C4-2B (cell line): ENCODE data around the gene KRT80.

Experiments used
- H3K27ac ChIP-seq: fragments of 450-650 bp; 2 replicates; pipeline ENCODE4 v1.5.1; 2017
- ZFX ChIP-seq: fragments of 450-650 bp; IDR thresholded peaks from 2 replicates; pipeline ENCODE4 v1.6.1; 2017
- TF ChIP-seq, protein P1 (sequence below): fragments of 450-650 bp; conservative IDR thresholded peaks from 2 replicates; pipeline ENCODE4 v1.5.1; 2017; ENCODE audit warnings: mild to moderate bottlenecking

Gene KRT80

GRCh38 chr12:52126605-52127578, 64.9 kb downstream of the KRT80 start:
- H3K27ac ChIP-seq: peak overlapping the region; percentile 99
- TF ChIP-seq, protein P1, sequence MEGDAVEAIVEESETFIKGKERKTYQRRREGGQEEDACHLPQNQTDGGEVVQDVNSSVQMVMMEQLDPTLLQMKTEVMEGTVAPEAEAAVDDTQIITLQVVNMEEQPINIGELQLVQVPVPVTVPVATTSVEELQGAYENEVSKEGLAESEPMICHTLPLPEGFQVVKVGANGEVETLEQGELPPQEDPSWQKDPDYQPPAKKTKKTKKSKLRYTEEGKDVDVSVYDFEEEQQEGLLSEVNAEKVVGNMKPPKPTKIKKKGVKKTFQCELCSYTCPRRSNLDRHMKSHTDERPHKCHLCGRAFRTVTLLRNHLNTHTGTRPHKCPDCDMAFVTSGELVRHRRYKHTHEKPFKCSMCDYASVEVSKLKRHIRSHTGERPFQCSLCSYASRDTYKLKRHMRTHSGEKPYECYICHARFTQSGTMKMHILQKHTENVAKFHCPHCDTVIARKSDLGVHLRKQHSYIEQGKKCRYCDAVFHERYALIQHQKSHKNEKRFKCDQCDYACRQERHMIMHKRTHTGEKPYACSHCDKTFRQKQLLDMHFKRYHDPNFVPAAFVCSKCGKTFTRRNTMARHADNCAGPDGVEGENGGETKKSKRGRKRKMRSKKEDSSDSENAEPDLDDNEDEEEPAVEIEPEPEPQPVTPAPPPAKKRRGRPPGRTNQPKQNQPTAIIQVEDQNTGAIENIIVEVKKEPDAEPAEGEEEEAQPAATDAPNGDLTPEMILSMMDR: no peak
- peak; percentile 36; the same call in 1 of the 2 replicates for TF ChIP-seq ZFX

DNA sequence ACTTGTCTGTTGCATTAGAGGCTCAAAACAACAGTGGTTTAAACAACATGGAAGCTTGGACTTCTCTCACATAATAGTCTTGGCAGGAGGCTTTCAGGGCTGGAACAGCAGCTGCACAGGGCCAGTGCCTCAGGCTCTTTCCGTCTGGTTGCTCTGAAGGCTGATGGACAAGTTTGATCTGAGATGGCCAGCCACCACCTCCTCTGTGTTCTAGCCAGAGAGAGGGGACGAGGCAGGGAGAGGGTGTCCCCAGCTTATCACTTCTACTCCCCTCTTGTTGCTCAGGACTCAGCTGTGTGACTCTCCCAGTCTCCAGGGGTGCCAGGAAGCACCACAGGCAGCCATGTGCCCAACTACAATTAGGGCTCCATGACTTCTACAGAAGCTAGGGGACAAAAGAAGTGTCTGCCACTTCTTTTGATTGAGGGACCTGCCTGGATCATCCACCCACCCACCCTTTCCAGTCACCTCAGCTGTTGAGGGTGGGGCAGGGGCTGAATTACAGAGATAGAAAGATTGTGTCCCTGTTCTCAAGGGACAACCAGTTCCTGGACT, 65.7 kb downstream of the KRT80 start:
- H3K27ac ChIP-seq: peak overlapping the region; percentile 99
- no peak for TF ChIP-seq ZFX
- TF ChIP-seq, protein P1: no peak

GRCh38 chr12:52125476-52125900, 66.3 kb downstream of the KRT80 start:
- TF ChIP-seq ZFX: no peak
- TF ChIP-seq, protein P1: no peak
- peak overlapping the region; percentile 99 for H3K27ac ChIP-seq

GRCh38 chr12:52123487-52124186, 68.2 kb downstream of the KRT80 start:
- no peak for TF ChIP-seq ZFX
- TF ChIP-seq, protein P1: no peak
- peak overlapping the region; percentile 99 for H3K27ac ChIP-seq

DNA sequence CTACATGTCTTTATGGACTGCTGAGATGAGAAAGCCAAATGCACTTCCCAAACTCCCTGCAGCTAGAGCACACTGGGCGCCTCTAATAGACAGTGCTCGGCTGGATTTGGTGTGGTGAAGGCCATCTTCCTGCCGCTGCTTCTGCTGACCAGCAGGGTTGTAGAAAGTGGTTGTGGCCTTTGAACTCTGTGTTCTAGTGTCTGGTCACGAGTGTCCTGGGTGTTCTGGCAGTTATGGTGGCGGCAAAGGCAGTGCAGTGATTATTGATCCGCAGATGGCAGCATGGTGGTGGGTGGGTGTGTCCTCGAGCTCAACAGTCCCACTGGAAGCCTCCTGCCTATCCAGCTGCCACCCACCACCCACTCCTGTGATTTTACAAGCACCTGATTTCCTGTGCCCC, 68.9 kb downstream of the KRT80 start:
- peak overlapping the region; percentile 99 for H3K27ac ChIP-seq
- no peak for TF ChIP-seq ZFX
- TF ChIP-seq, protein P1: no peak

DNA sequence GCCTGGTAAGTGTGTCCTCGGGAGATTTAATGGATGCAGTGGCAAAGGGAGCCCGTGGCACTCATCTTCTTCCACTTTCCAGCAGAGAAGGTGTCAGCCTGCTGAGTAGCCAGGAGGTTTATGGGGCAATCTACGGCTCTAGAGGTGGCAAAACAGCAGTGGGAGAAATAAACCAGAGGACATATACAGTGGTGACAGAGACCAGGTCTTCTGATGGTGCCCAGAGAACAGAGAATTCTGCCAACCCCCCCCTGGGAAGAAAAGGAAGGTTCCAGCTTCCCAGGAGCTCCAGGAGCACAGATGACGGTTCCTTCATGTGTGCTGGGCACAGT, 69.3 kb downstream of the KRT80 start:
- no peak for TF ChIP-seq ZFX
- TF ChIP-seq, protein P1: no peak
- peak overlapping the region; percentile 99 for H3K27ac ChIP-seq
